Activated CD4-positive, alpha-beta T cell treated with anti-CD3 and anti-CD28 coated beads, Interleukin-2, amount 50 U/mL, for 48 hours (primary cell): ENCODE results near the gene PPP2R3B.

Experiments used
- DNase-seq, 2 experiments: peaks; one replicate each; pipeline ENCODE4 v3.0.0-alpha.2; 2020

PPP2R3B gene

GRCh38 chrX:369563-370101 is 17.1 kb downstream of the PPP2R3B start:
- no peak for DNase-seq

- DNase-seq = no peak
Measured at GRCh38 chrX:368811-369562, 17.7 kb downstream of the PPP2R3B start.

GRCh38 chrX:367866-368265 is 18.8 kb downstream of the PPP2R3B start:
- no peak for DNase-seq

DNA sequence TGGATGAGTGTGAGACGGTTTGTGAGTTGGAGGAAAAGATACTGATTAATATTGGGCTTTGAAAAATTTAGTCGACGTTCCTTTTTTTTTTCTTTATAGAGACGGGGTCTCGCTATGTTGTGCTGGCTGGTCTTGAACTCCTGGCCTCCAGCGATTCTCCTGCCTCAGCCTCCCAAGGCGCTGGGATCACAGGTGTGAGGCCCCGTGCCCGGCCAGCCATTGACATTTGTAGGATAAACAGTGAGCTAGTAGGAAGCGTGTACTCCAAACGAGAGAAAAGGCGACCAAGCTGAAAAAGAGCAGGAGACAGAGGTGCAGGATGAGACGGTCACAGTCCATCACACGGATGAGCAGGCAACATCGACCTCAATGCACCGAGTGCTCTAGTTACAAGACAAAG is 19.4 kb downstream of the PPP2R3B start:
- no peak for DNase-seq

- DNase-seq = no peak
Measured at GRCh38 chrX:363621-364375, 22.9 kb downstream of the PPP2R3B start.

GRCh38 chrX:362937-363620 is 23.6 kb downstream of the PPP2R3B start:
- DNase-seq = no peak

GRCh38 chrX:362351-362750 is 24.4 kb downstream of the PPP2R3B start:
- no peak for DNase-seq

DNA sequence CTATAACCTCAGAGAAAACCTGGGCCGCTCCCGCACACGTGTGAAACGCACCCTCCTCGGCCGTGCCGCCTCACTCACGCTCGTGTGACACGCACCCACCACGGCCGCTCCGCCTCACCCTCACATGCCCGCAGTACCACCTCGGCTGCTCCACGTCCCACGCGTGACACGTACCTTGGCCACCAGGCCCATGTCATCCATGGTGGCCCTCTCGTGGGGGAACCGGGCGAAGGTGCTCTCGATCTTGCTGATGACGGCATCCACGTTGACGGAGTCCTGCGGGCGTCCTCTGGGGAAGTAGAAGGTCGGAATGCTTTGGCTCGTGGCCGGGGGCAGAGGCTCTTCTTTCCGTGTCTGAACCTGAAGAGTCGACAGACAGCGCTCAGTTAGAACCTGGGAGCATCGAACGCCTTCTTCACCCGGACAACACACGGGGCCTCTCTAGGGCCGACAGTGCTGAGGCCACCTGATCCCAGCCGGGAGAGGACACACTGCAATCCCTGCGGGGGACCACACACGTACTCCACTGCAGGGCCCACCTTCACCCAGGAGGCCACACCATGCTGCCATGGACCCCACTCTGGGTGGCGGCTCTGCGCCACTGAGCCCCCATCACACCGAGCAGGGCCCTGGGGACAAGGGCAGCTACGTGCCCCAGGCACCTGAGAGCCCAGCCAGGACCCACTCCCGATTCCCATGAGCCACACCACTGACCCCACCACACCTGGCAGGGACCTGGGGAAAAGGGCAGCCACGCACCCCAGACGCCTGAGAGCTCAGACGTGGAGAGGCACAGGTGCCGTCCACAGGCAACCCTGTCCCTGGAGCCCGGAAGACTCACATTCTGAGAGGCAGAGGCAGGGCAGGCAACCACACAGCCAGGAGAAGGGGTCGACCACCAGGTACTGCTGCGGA is 25.2 kb downstream of the PPP2R3B start:
- no peak for DNase-seq

DNA sequence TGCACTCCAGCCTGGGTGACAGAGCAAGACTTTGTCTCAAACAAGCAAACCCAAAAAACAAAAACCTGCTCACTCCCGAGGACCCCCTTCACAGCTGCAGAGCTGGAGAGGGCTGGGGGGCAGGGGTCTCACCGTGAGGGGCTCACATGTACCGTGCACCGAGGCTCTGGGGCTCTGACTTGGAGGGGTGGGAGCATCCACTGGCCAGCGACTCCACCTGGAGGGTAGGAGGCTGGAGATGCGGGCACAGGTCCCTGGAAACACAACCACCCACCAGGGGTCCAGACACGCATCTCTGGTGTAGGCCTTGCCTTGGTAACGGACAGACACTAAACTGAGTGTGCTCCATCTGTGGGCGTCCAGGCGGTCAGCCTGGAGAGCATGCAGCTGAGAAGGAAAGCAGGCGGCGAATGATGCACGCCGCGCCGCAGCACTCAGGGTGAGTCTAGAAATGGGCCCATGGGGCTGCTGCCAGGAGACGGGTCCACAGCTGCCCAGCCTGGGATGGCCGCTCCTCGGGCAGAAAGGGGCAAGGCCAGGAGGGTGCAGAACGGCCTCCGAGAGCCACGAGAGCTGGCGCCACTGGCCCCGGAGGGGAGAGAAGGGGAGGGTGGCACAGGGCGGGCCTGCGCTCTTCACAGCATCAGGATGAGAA is 26.1 kb downstream of the PPP2R3B start:
- no peak for DNase-seq

GRCh38 chrX:358651-359143 is 28.0 kb downstream of the PPP2R3B start:
- DNase-seq = no peak

- DNase-seq = peak; percentile 31 to 40
Measured at GRCh38 chrX:357693-358471, 28.8 kb downstream of the PPP2R3B start.

DNA sequence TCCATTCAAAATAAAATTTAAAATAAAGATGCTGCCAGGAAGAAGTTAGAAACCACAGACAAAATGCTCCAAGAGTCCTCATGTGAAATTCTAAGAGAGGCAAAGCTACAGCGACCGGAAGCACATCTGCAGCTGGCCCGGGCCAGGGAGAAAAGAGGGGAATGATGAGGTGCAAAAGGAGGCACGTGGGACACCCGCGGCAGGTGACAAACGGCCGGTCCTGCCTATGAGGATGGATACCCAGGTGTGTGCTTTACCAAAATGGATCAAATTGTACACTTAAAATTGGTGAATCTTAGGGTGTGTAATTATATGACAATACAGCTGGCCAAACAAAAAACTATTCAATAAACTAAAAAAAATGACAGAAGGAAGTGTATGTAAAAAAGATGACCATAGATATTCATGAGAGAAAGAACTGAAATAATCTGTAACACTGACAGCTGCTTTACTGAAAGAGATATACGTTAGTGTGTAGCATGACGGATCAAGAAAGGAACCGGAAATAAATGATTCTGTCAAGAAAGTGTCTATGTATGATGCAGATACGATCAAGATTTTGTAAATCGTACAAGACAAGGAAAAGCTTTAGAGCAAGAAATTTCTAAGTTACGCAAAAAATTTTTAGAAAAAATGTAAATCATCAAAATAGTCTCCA is 29.5 kb downstream of the PPP2R3B start:
- no peak for DNase-seq

DNA sequence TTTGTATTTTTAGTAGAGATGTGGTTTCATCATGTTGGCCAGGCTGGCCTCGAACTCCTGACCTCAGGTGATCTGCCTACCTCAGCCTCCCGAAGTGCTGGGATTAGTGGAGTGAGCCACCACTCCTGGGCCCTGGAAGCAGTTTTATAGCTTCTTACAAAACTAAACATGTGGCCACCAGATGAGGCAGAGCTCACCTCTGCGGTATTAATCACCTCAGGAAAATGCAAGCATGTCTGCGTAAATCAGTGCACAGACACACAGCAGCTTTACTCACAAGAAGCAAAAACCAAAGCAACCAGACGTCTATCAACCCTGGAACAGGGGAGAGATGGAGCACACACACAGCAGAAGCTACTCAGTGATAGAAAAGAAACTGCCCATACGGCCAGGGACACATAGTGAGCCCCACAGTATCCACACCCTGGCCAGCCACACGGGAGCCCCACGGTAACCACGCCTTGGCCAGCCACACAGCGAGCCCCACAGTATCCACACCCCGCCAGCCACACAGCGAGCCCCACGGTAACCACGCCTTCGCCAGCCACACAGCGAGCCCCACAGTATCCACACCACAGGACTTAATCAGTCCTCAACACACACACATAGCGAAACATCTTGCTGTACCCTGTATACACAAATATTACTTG is 30.2 kb downstream of the PPP2R3B start:
- DNase-seq = no peak

- DNase-seq = no peak
Measured at GRCh38 chrX:355329-356050, 31.2 kb downstream of the PPP2R3B start.

DNA sequence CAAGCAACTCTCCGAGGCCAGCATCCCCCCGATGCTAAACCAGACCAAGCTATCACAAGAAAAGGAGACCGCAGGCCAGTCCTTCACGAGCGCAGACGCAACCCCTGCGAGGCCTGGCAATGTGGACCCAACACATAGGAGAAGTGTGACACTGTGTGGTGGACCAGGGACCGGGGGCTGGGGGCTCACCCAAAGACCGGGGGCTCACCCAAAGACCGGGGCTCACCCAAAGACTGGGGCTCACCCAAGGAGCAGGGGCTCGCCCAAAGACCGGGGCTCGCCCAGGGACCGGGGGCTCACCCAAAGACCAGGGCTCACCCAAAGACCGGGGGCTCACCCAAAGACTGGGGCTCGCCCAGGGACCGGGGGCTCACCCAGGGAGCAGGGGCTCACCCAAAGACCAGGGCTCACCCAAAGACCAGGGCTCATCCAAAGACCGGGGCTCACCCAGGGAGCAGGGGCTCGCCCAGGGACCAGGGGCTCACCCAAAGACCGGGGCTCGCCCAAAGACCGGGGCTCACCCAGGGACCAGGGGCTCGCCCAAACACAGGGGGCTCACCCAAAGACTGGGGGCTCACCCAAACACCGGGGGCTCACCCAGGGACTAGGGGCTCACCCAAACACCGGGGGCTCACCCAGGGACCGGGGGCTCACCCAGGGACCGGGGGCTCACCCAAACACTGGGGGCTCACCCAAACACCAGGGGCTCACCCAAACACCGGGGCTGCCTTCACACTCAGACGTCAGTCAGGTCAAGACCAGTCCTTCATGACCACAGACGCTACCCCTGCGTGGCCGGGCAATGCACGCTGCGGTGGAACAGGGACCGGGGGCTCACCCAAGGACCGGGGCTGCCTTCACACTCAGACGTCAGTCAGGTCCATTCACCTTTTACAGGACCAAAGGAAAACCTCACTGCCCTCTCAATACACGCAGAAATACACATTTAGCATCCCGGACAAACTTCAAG is 32.9 kb downstream of the PPP2R3B start:
- no peak for DNase-seq

DNA sequence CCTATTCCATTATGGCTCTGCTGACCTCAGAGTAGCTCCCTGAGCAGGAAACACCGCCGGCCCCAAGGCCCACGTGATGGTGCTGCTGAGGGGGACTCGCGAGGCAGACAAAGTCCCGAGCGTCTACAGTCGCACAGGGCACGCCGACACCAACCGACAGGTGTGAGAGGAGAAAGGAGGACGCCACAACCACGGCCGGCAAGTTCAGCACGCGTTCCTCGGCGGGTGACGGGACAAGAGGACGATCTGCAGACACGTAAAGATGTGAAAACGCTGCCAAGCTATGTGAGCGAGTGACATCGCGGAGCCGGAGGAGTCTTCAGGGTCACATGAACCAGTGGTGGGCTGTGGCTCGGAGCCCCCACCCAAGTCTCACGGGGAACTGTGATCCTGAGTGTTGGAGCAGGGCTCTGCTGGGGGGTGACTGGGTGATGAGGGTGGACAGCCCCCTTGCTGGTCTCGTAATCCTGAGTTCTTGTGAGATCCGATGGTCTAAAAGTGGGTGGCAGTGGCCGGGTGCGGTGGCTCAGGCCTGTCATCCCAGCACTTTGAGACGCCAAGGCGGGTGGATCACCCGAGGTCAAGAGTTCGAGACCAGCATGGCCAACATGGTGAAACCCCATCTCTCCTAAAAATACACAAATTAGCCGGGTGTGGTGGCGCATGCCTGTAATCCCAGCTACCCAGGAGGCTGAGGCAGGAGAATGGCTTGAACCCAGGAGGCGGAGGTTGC is 34.0 kb downstream of the PPP2R3B start:
- DNase-seq = no peak

GRCh38 chrX:352181-352580 is 34.5 kb downstream of the PPP2R3B start:
- DNase-seq = no peak
